H1 (cell line): Measurements from ENCODE around the gene RNGTT. TPM values are rescaled to one million over a fixed set of nuclear protein-coding genes. Genes with fewer than 3 reads are reported as not detected.

Source experiments
- CTCF ChIA-PET: fragments of 300-600 bp; sonication (Branson Sonifier 250); formaldehyde crosslinking; loops from one replicate; lab custom pipeline; 2021; ENCODE audit not compliant: partially characterized antibody; lab: Charles Lee
- POLR2A ChIA-PET: fragments of 300-600 bp; sonication (Branson Sonifier 250); formaldehyde crosslinking; loops from one replicate; lab custom pipeline; 2021; ENCODE audit warnings: inconsistent platforms; ENCODE audit not compliant: partially characterized antibody; lab: Charles Lee
- DNase-seq, 2 experiments: peaks; one replicate each; pipeline versions ENCODE4 v3.0.0 to v3.0.0-alpha.2; 2010 to 2022; ENCODE audit warnings: low spot score in 2 of 2, low read depth in 1 of 2, mixed read lengths in 1 of 2
- FAIRE-seq: peaks from 2 replicates; lab custom pipeline; 2011; peaks lifted over from hg19 to GRCh38; lab: Jason Lieb, UNC
- H2AFZ ChIP-seq: 2 replicates; pipeline ENCODE4 v1.8.1; 2012; ENCODE audit warnings: low read length, inconsistent platforms
- H2AK5ac ChIP-seq: 2 replicates; pipeline ENCODE4 v1.6.1; 2013; ENCODE audit warnings: low read depth, low read length
- H2BK120ac ChIP-seq: replicated peaks from 2 replicates; pipeline ENCODE3; 2013; ENCODE audit warnings: low read depth, low read length, inconsistent platforms
- H2BK12ac ChIP-seq: 2 replicates; pipeline ENCODE4 v1.6.1; 2013; ENCODE audit warnings: low read depth, low read length
- H2BK15ac ChIP-seq: 2 replicates; pipeline ENCODE4 v1.6.1; 2013; ENCODE audit warnings: low read length
- H2BK20ac ChIP-seq: 2 replicates; pipeline ENCODE4 v1.6.1; 2013; ENCODE audit warnings: low read length
- H2BK5ac ChIP-seq: 2 replicates; pipeline ENCODE4 v1.6.1; 2013; ENCODE audit warnings: low read depth, low read length
- H3K14ac ChIP-seq: 2 replicates; pipeline ENCODE4 v1.6.1; 2013; ENCODE audit warnings: inconsistent platforms; ENCODE audit not compliant: insufficient read length
- H3K18ac ChIP-seq: 2 replicates; pipeline ENCODE4 v1.6.1; 2013; ENCODE audit warnings: low read length; ENCODE audit errors: extremely low read depth
- H3K23ac ChIP-seq: 2 replicates; pipeline ENCODE4 v1.6.1; 2013; ENCODE audit warnings: inconsistent platforms; ENCODE audit not compliant: insufficient read length
- H3K23me2 ChIP-seq: 2 replicates; pipeline ENCODE4 v1.6.1; 2013; ENCODE audit warnings: low read depth, low read length
- H3K27ac ChIP-seq: 2 replicates; pipeline ENCODE4 v1.6.1; 2011; ENCODE audit warnings: low read depth, low read length, inconsistent platforms
- H3K27me3 ChIP-seq, 4 experiments: replicated peaks in 1 of 4; 1 replicate in 1 of 4; 2 replicates in 3 of 4; pipeline versions ENCODE4 v1.6.1 to v1.8.1; 2011 to 2013; ENCODE audit warnings: low read length in 3 of 4, mild to moderate bottlenecking in 3 of 4, inconsistent platforms in 2 of 4, mixed read lengths in 2 of 4, moderate library complexity in 1 of 4; ENCODE audit not compliant: control insufficient read depth in 3 of 4, insufficient read depth in 3 of 4; ENCODE audit errors: extremely low read depth in 1 of 4
- H3K36me3 ChIP-seq, 4 experiments: 2 replicates each; pipeline versions ENCODE4 v1.6.1 to v1.8.1; 2011 to 2013; ENCODE audit warnings: mild to moderate bottlenecking in 4 of 4, low read length in 3 of 4, moderate library complexity in 2 of 4, control low read depth in 1 of 4, inconsistent platforms in 1 of 4; ENCODE audit not compliant: insufficient read depth in 4 of 4, control insufficient read depth in 2 of 4
- H3K4ac ChIP-seq: replicated peaks from 2 replicates; pipeline ENCODE3; 2013; ENCODE audit warnings: low read length, low read depth, mixed read lengths, inconsistent platforms; ENCODE audit not compliant: insufficient read length
- H3K4me1 ChIP-seq, 4 experiments: replicated peaks in 1 of 4; 1 replicate in 1 of 4; 2 replicates in 3 of 4; pipeline versions ENCODE4 v1.6.1 to v1.8.1; 2011 to 2013; ENCODE audit warnings: low read length in 3 of 4, inconsistent platforms in 2 of 4, mixed read lengths in 1 of 4; ENCODE audit not compliant: insufficient read depth in 4 of 4, control insufficient read depth in 3 of 4
- H3K4me2 ChIP-seq, 2 experiments: 2 replicates each; pipeline versions ENCODE4 v1.6.1 to v1.8.1; 2011 to 2013; ENCODE audit warnings: low read depth in 2 of 2, low read length in 2 of 2, control low read depth in 1 of 2, inconsistent platforms in 1 of 2, mild to moderate bottlenecking in 1 of 2; ENCODE audit not compliant: insufficient read depth in 1 of 2
- H3K4me3 ChIP-seq, 4 experiments: fragments of 200-600, 300-600 bp in 1 of 4; sonication (generic), shearing (Covaris generic), sonication (Bioruptor Twin) in 1 of 4; 2 replicates each; pipeline versions ENCODE4 v1.5.1 to v1.8.1; 2011 to 2016; ENCODE audit warnings: low read length in 4 of 4, low read depth in 3 of 4, control low read depth in 2 of 4, inconsistent platforms in 2 of 4, mild to moderate bottlenecking in 2 of 4, mixed read lengths in 1 of 4, moderate library complexity in 1 of 4; ENCODE audit not compliant: insufficient read depth in 2 of 4; ENCODE audit errors: extremely low read depth in 1 of 4
- H3K56ac ChIP-seq: replicated peaks from 2 replicates; pipeline ENCODE3; 2013; ENCODE audit warnings: low read depth, mild to moderate bottlenecking, mixed read lengths, low read length, inconsistent platforms; ENCODE audit not compliant: insufficient read length
- H3K79me1 ChIP-seq: 2 replicates; pipeline ENCODE4 v1.6.1; 2013; ENCODE audit warnings: low read depth, low read length, control low read depth
- H3K79me2 ChIP-seq, 2 experiments: 2 replicates each; pipeline versions ENCODE4 v1.6.1 to v1.8.1; 2012 to 2013; ENCODE audit warnings: low read length in 2 of 2, mild to moderate bottlenecking in 2 of 2, inconsistent platforms in 1 of 2; ENCODE audit not compliant: insufficient read depth in 2 of 2, control insufficient read depth in 1 of 2
- H3K9ac ChIP-seq, 4 experiments: replicated peaks in 1 of 4; 1 replicate in 1 of 4; 2 replicates in 3 of 4; pipeline versions ENCODE4 v1.6.1 to v1.8.1; 2011 to 2013; ENCODE audit warnings: low read depth in 3 of 4, low read length in 3 of 4, control low read depth in 2 of 4, mild to moderate bottlenecking in 2 of 4, moderate library complexity in 2 of 4, inconsistent platforms in 1 of 4; ENCODE audit errors: extremely low read depth in 1 of 4
- H3K9me3 ChIP-seq, 2 experiments: 2 replicates each; pipeline versions ENCODE4 v1.6.1 to v1.8.1; 2012 to 2013; ENCODE audit warnings: mild to moderate bottlenecking in 2 of 2, moderate library complexity in 2 of 2, control low read depth in 1 of 2, inconsistent platforms in 1 of 2, low read depth in 1 of 2, low read length in 1 of 2, mixed read lengths in 1 of 2; ENCODE audit not compliant: insufficient read depth in 2 of 2
- H4K20me1 ChIP-seq, 2 experiments: replicated peaks in 1 of 2; 2 replicates each; pipeline versions ENCODE3 to v1.8.1; 2011 to 2013; ENCODE audit warnings: inconsistent platforms in 2 of 2, low read length in 2 of 2, mild to moderate bottlenecking in 1 of 2; ENCODE audit not compliant: insufficient read depth in 2 of 2, control insufficient read depth in 1 of 2
- H4K5ac ChIP-seq: 2 replicates; pipeline ENCODE4 v1.6.1; 2013; ENCODE audit warnings: low read length, low read depth, mixed read lengths, inconsistent platforms; ENCODE audit not compliant: insufficient read length
- H4K8ac ChIP-seq: 2 replicates; pipeline ENCODE4 v1.8.0; 2013; ENCODE audit warnings: mild to moderate bottlenecking, moderate library complexity, low read length, inconsistent platforms; ENCODE audit not compliant: insufficient read depth; ENCODE audit errors: extremely low read depth
- H4K91ac ChIP-seq: replicated peaks from 2 replicates; pipeline ENCODE3; 2013; ENCODE audit warnings: low read length, mixed read lengths, inconsistent platforms; ENCODE audit not compliant: insufficient read length
- BRCA1 ChIP-seq: IDR thresholded peaks from 2 replicates; pipeline ENCODE4 v1.6.1; 2012; ENCODE audit warnings: low read depth, low read length, improper control_type of control experiment
- CBX8 ChIP-seq: fragments of 300-800, 300-1000 bp; sonication (generic); IDR thresholded peaks from 2 replicates; pipeline ENCODE4 v1.7.1; 2016; ENCODE audit warnings: low read depth, low read length, borderline replicate concordance
- CHD2 ChIP-seq: IDR thresholded peaks from 2 replicates; pipeline ENCODE4 v1.6.1; 2012; ENCODE audit warnings: low read length, improper control_type of control experiment
- CTBP2 ChIP-seq: IDR thresholded peaks from 2 replicates; pipeline ENCODE4 v1.7.0; 2011; ENCODE audit warnings: borderline replicate concordance, mild to moderate bottlenecking, moderate library complexity, mixed read lengths, low read length; ENCODE audit not compliant: insufficient read depth, insufficient read length
- EZH2 ChIP-seq: fragments of 200-600 bp; sonication (generic); IDR thresholded peaks from 2 replicates; pipeline ENCODE4 v1.7.1; 2012; ENCODE audit warnings: low read depth, mild to moderate bottlenecking, moderate library complexity, low read length, inconsistent platforms; ENCODE audit not compliant: severe bottlenecking
- POLR2A ChIP-seq, 2 experiments: IDR thresholded peaks; 1 replicate in 1 of 2; 2 replicates in 1 of 2; pipeline ENCODE4 v1.6.1; 2011; ENCODE audit warnings: low read depth in 2 of 2, low read length in 2 of 2, mild to moderate bottlenecking in 2 of 2; ENCODE audit errors: control extremely low read depth in 1 of 2
- RBBP5 ChIP-seq: IDR thresholded peaks from 2 replicates; pipeline ENCODE4 v1.7.1; 2012; ENCODE audit warnings: low read depth, mild to moderate bottlenecking, inconsistent platforms, low read length, moderate library complexity, borderline replicate concordance
- RNF2 ChIP-seq: fragments of 200-900, 300-1000 bp; sonication (generic); IDR thresholded peaks from 2 replicates; pipeline ENCODE4 v1.7.1; 2016; ENCODE audit warnings: borderline replicate concordance, low read depth, mild to moderate bottlenecking, antibody characterized with exemption, low read length; ENCODE audit not compliant: poor library complexity, severe bottlenecking; ENCODE audit errors: missing control alignments
- SIRT6 ChIP-seq: IDR thresholded peaks from one replicate; pipeline ENCODE4 v1.7.1; 2012; ENCODE audit warnings: low read length, inconsistent platforms
- WGBS, 2 experiments: shearing (Covaris generic) in 1 of 2; methylation state at CpG; one replicate each; pipeline versions ENCODE4 v1.1.6 to v1.1.7; 2013 to 2015; ENCODE audit warnings: low lambda C conversion rate in 2 of 2, mixed read lengths in 2 of 2, inconsistent platforms in 1 of 2, low coverage in 1 of 2, missing lambda C conversion rate in 1 of 2; ENCODE audit not compliant: insufficient replicate concordance in 2 of 2, insufficient coverage in 1 of 2, insufficient read length in 1 of 2; ENCODE audit errors: extremely low coverage in 1 of 2, missing lambda C conversion rate in 1 of 2; 5-methylcytosine and 5-hydroxymethylcytosine counted together
- polyA plus RNA-seq, 7 experiments: library from polyadenylated mRNA; depleted of rRNA in 3 of 7; stranded (reverse) in 5 of 7; unstranded in 2 of 7; fragments of >200 nt in 5 of 7; fragments of 200-250 nt in 2 of 7; gene quantifications; 1 replicate in 5 of 7; 2 replicates in 1 of 7; 4 replicates in 1 of 7; pipeline versions ENCODE4 v1.2.1 to v1.2.3, GENCODE V29; 2011 to 2013; ENCODE audit warnings: missing spikeins in 2 of 7, mixed read lengths in 2 of 7
- total RNA-seq: library from RNA; stranded (reverse); fragmentation: NEBNext Ultra II Directional; extraction: Animal tissue kit (Norgen Biotek cat#: 25700); gene quantifications from 2 replicates; pipeline ENCODE4 v1.2.1, GENCODE V29; 2021
- TF ChIP-seq, protein P1 (sequence below): IDR thresholded peaks from 2 replicates; pipeline ENCODE4 v1.6.1; 2012; ENCODE audit warnings: inconsistent platforms
- TF ChIP-seq, protein P2 (sequence below): IDR thresholded peaks from 2 replicates; pipeline ENCODE4 v1.6.1; 2012; ENCODE audit warnings: inconsistent platforms

Gene RNGTT
- total and polyA plus RNA-seq, 2 of the 8 experiments (the other 6 are each of a cell fraction or from before 2014, with no cell fraction given), result 3.6 to 21.2 TPM

DNA sequence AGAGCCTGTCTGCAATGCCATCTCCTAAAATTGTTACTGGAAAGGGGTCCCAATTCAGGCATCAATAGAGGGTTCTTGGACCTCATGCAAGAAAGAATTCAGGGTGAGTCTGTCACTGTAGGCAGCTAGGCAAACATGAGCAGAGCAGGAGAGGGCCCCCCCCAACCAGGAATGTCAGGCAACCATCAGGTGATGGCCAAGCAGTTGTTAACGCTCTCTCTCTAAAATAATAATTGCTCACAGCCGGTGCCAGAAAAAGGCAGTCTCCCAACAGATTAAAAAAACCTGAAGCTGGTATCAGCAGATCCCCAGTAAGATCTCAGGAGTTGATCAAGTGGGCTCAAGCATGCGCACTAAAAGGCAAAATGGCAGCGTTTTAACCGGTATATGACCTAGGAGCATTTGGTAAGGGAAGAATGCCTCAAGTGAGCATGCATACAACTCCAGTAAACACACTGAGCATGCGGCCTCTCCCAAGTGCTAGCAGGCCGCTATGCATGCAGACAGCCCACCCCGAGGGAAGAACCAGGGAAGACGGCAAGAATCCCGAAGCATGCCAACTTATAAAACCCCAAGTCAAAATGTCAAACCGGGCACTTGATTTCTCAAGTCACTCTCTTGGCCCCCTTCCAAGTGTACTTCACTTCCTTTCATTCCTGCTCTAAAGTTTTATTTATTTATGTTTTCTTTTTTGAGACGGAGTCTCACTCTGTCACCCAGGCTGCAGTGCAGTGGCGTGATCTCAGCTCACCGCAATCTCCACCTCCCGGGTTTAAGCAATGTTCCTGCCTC, 44.0 kb upstream of the RNGTT start:
- no peak for FAIRE-seq
- Histone ChIP-seq H4K91ac (no peak overlapping the region), H3K4me1 (peaks cover 3 to 11% (median 6%) of the 10 kb centered on the region in 4 experiments; a peak in 6 of 7 replicates), H3K27ac (no peak overlapping the region), H3K9me3 (no peaks in the 10 kb centered on the region), H3K14ac (no peak overlapping the region), H2BK5ac (no peak overlapping the region), H3K27me3 (no peaks in the 10 kb centered on the region), H4K8ac (no peak overlapping the region), H2BK15ac (no peak overlapping the region), H2AFZ (no peak overlapping the region), H3K56ac (no peak overlapping the region), H3K79me1 (no peaks in the 10 kb centered on the region), H3K4me3 (no peak overlapping the region), H4K5ac (no peak overlapping the region), H2AK5ac (no peak overlapping the region), H3K4me2 (no peak overlapping the region), H2BK12ac (no peak overlapping the region), H3K4ac (no peak overlapping the region), H3K9ac (no peak overlapping the region), H3K23ac (no peak overlapping the region), H2BK20ac (no peak overlapping the region; the same call in 1 of the 2 replicates), H3K36me3 (no peaks in the 10 kb centered on the region), H3K18ac (no peak overlapping the region; the same call in 1 of the 2 replicates), H4K20me1 (no peaks in the 10 kb centered on the region), H3K79me2 (no peaks in the 10 kb centered on the region), H3K23me2 (no peaks in the 10 kb centered on the region; the same call in 1 of the 2 replicates), H2BK120ac (no peak overlapping the region)
- 82% methylated on average over 15 of the region's 15 CpGs; no CpG with 5 or more reads in 1 of the 2 experiments for WGBS, 2 experiments
- POLR2A ChIA-PET, result interaction anchor here (1.8 kb wide), 1 partner anchor 73 kb away, joined by 6 read pairs; the partner anchor contains the start of gene PNRC1
- DNase-seq, result no peak
- CTCF ChIA-PET, result interaction anchor here (1.0 to 1.3 kb wide), 2 partner anchors 11 to 12 kb away, joined by 3 to 4 read pairs; no protein-coding TSS in a partner anchor
- TF ChIP-seq SIRT6 (no peak), RBBP5 (no peak), CHD2 (no peak), CBX8 (no peak), CTBP2 (no peak), EZH2 (no peak), BRCA1 (no peak), POLR2A (IDR thresholded peaks at IDR 0.05; ENCODE audit: control extremely low read depth in 1 of 2, low read depth in 2 of 2, low read length in 2 of 2) (no peak), RNF2 (no peak)
- TF ChIP-seq, protein P1, sequence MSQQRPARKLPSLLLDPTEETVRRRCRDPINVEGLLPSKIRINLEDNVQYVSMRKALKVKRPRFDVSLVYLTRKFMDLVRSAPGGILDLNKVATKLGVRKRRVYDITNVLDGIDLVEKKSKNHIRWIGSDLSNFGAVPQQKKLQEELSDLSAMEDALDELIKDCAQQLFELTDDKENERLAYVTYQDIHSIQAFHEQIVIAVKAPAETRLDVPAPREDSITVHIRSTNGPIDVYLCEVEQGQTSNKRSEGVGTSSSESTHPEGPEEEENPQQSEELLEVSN, result 0 out of 2 replicates have a peak, but pooled peaks have one; percentile 18
- TF ChIP-seq, protein P2, sequence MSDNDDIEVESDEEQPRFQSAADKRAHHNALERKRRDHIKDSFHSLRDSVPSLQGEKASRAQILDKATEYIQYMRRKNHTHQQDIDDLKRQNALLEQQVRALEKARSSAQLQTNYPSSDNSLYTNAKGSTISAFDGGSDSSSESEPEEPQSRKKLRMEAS, result peak; percentile 48; the same call in 1 of the 2 replicates
